Effector memory CD8-positive, alpha-beta T cell (primary cell): ENCODE measurements around the gene C16orf96.
A peak's percentile ranks its signal among the peaks of the same experiment; 100 is the strongest.

Experiments
- ATAC-seq: fragments of 150-1000 bp; cut with Tn5 transposase; replicated peaks from 2 replicates; pipeline ENCODE4 v1.10.0; 2021; ENCODE audit warnings: mild to moderate bottlenecking, moderate library complexity
- DNase-seq, 3 experiments: peaks; one replicate each; pipeline ENCODE4 v3.0.0; 2021
- H3K27ac Mint-ChIP-seq, 2 donors: one replicate each; pipeline ENCODE4 v1.8.0; 2022; ENCODE audit warnings: mild to moderate bottlenecking in 2 of 2, mixed read lengths in 2 of 2, moderate library complexity in 2 of 2
- H3K27me3 Mint-ChIP-seq, 2 donors: one replicate each; pipeline ENCODE4 v1.8.0; 2022; ENCODE audit warnings: mixed read lengths in 2 of 2
- H3K36me3 Mint-ChIP-seq: one replicate; pipeline ENCODE4 v1.8.0; 2022; ENCODE audit warnings: mild to moderate bottlenecking, moderate library complexity, mixed read lengths; ENCODE audit not compliant: insufficient read depth
- H3K4me1 Mint-ChIP-seq, 2 donors: one replicate each; pipeline ENCODE4 v1.8.0; 2022; ENCODE audit warnings: low read depth in 2 of 2, mixed read lengths in 2 of 2
- H3K4me3 Mint-ChIP-seq, 2 donors: one replicate each; pipeline ENCODE4 v1.8.0; 2022; ENCODE audit warnings: mild to moderate bottlenecking in 2 of 2, mixed read lengths in 2 of 2, moderate library complexity in 2 of 2
- H3K9me3 Mint-ChIP-seq, 2 donors: one replicate each; pipeline ENCODE4 v1.8.0; 2022; ENCODE audit warnings: mixed read lengths in 2 of 2

Gene C16orf96

DNA sequence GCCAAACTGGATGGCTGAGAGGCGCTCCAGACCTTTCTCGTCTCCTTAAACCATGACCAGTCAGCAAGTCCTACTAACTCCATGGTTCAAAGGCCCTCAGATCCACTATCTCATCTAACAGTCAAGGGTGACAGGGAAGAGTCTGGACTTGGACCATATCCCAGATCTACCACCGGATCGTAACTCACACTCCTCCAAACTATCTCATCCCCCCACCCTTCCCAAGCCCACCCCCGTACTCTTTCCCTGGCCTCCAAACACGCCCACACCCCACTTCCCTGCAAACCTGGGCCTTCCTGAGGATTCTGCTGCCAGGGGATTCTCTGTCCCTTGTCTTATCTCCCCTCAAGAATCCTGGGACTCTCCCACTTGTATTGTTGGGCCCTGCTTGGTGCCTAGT is 22.6 kb upstream of the C16orf96 start:
- Mint-ChIP-seq H3K27me3 (no peaks in the 10 kb centered on the region), H3K36me3 (peaks cover 14% of the 10 kb centered on the region), H3K27ac (no peak overlapping the region), H3K4me3 (no peak overlapping the region), H3K4me1 (peaks cover 38 to 45% of the 10 kb centered on the region in 2 donors), H3K9me3 (no peaks in the 10 kb centered on the region)
- ATAC-seq (no peak), DNase-seq (no peak)

DNA sequence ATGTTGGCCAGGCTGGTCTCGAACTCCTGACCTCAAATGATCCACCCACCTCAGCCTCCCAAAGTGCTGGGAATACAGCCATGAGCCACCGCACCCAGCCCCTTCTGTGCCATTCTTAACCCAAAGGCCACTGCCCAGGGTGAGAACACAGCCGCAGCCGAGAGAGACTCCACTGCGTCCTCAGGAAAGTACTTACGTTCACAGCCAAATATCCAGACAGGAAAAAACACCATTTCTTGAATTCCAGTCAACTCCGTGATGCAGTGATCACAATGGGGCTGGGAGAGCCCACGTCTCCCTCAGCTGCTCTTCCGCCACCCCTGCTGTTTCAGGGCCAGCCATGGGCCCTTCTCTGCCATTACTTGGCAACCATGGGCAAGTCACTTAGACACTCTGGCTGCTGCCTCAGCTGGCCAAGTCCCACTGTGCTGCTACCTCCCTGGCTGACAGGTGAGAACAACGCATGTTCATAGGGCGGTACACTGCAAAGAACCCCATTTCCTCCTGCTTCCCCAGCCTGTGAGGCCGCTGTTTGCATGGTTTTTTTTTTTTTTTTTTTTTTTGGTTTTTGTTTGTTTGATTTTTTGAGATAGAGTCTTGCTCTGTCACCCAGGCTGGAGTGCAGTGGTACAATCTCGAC is 21.9 kb upstream of the C16orf96 start:
- Mint-ChIP-seq H3K4me3 (peak overlapping the region; percentile 44 to 63), H3K9me3 (no peaks in the 10 kb centered on the region), H3K36me3 (peaks cover 17% of the 10 kb centered on the region), H3K4me1 (peaks cover 34 to 43% of the 10 kb centered on the region in 2 donors), H3K27me3 (no peaks in the 10 kb centered on the region), H3K27ac (peak overlapping the region; percentile 7 to 80)
- ATAC-seq, result peak; percentile 13
- no peak for DNase-seq

DNA sequence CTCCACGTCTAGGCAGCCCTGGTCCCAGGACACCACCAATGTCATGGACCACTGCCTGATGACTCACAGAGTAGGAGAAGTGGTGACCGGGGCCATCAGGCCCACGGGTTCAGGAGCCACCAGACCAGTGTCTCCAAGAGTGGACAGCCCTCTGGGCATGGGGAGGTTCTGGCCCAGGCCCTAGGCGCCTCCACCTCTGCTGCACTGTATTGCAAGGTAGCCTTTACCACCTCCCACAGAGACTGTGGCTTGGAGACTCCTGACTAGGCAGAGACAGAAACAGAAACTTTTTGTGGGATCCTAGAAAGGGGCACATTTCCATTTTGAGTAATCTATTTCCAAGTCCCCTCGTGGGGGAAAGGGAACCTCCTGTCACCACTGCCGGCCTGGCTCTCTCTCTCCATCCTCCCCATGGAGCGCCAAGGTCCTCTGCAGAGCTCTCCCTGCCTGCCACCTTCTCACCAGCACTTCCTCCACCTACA is 20.5 kb upstream of the C16orf96 start:
- DNase-seq (no peak), ATAC-seq (no peak)
- Mint-ChIP-seq H3K27me3 (no peaks in the 10 kb centered on the region), H3K4me1 (peaks cover 30 to 36% of the 10 kb centered on the region in 2 donors), H3K36me3 (peaks cover 20% of the 10 kb centered on the region), H3K27ac (peak overlapping the region; percentile 36 to 80), H3K4me3 (peak overlapping the region; percentile 44 to 63), H3K9me3 (peaks cover 0 to 6% of the 10 kb centered on the region in 2 donors)

DNA sequence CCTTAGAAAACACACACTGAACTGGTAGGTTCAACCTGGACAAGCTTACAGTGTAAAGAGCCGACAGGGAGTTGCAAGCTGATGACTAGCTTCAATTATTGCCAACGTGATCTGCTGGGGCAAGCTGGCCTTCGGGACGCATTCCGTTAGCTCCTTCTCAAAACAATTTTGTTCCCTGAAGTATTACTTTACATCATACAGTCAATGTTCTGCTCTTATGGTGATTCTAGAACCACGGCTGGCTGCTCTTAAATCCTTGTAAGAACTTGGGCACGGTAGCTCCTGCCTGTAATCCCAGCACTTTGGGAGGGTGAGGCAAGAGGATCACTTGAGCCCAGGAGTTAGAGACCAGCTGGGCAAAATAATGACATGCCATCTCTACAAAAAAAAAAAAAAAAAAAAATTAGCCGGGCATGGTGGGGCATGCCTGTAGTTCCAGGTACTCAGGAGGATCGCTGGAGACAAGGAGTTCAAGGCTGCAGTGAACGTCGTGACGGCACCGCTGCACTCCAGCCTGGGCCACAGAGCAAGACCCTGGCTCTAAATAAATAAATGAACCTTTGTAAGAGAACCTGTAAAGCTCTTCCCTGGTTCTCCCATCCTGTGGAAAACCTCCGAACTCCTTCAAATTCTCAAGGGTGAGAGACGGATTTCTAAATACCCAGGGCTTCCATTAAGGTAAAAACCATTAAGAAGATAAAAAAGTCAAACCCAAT is 19.6 kb upstream of the C16orf96 start:
- Mint-ChIP-seq H3K4me1 (peaks cover 30 to 36% of the 10 kb centered on the region in 2 donors), H3K27me3 (no peaks in the 10 kb centered on the region), H3K4me3 (peak overlapping the region; percentile 73 to 74), H3K27ac (peak overlapping the region; percentile 36 to 78), H3K9me3 (peaks cover 0 to 6% of the 10 kb centered on the region in 2 donors), H3K36me3 (peaks cover 20% of the 10 kb centered on the region)
- no peak for ATAC-seq
- DNase-seq, result no peak

DNA sequence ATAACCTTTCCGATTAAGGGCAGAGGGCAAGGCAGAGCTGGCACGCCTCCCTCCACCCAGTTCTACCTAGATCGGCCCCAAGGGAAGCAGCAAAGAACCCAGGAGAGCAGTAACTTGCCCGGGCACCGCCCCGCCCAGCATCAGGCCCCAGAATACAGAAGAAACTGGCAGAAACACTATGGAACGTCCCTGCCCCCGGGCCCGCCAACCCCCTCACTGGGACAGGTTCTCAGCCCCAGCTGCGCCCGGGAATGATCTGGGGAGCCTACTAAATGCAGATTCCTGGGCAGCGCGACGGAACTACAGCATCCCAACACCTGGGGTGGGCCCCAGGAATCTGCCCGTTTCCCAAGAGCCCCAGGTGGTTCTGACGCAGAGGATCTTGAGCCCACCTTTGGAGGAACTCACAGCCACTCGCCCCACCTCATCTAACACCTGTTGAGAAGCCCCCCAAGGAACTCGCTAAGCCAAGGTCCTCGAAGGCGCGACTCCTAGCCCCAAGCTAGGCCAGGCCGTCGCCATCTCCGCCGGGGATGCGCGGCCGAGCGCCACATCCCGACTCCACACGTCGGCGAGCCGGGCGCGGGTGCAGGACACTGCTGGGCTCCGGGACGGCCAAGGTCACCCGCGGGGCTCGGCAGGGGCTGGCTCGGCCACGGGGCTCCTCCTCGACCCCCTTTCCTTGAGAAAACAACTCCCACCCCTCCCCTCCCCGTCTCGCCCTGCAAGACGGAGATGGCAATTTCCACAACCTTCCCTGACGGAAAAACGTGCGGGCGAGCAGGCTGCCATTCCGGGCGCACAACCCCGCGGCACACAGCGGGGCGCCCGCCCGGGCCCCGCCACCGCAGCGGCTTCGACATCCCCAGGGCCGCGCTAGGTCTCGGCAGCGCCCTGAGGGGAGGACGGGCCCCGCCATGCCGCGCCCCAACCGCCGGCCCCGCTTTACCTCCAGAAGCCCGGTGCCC is 18.5 kb upstream of the C16orf96 start:
- H3K4me1 Mint-ChIP-seq, result peaks cover 29 to 32% of the 10 kb centered on the region in 2 donors
- peaks cover 0 to 6% of the 10 kb centered on the region in 2 donors for H3K9me3 Mint-ChIP-seq
- DNase-seq, result no peak
- peak overlapping the region; percentile 78 to 81 for H3K27ac Mint-ChIP-seq
- H3K27me3 Mint-ChIP-seq, result no peaks in the 10 kb centered on the region
- H3K36me3 Mint-ChIP-seq, result peaks cover 20% of the 10 kb centered on the region
- peak; percentile 59 for ATAC-seq
- peak overlapping the region; percentile 73 to 74 for H3K4me3 Mint-ChIP-seq

DNA sequence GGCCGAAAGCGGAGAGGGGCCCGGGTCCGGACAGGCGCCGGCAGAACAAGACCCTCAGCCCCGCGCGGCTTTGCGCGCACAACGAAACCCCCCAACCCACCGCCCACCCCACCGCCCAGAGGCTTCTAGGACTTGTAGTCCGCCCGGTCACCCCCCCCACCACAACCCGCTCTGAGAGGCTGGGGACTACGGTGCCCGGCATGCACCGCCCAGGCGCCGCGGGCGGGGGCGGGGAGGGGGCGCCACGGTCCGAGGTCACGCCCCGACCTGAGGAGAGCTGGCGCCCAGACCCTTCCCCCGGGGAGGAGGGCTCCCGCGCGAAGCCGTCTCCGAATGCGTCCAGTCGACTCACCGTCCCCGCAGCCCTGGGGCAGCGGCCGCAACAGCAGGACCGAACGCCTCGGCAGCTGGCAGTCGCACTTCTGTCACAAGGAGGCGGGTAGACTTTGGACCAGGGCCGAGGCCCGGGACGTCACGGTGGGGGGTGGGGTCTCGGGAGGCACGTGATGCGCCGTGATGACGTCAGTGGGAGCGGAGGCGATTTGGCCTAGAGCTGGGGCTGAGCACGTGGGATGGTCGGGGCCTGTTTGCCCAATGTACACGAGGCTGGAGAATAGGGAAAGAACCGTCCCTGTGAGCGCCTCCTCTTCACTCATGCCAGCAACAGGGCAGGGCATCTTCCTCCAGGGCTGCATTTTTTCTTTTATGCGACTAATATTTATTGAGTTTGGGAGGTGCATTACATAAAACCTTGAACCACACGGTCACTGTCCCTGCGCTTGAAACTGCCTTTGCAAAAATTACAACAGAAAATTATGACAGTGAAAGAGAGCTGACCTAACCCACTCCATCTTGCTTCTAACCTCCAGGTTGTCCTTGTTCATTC is 17.5 kb upstream of the C16orf96 start, which contains the start of gene CDIP1:
TSS of gene CDIP1 (minus strand) at position 424 of the 886 bp plus-strand sequence. CDS start 24,643 bp downstream, outside the sequence.
- ATAC-seq (peak; percentile 85), DNase-seq (peak; percentile 85 to 89 (median 88))
- Mint-ChIP-seq H3K36me3 (peaks cover 20% of the 10 kb centered on the region), H3K4me1 (peaks cover 29% of the 10 kb centered on the region in 2 donors), H3K4me3 (peak within 1 kb of the TSS; percentile 73 to 74), H3K27me3 (no peaks in the 10 kb centered on the region), H3K9me3 (peaks cover 0 to 6% of the 10 kb centered on the region in 2 donors), H3K27ac (peak within 1 kb of the TSS; percentile 81 to 89)

DNA sequence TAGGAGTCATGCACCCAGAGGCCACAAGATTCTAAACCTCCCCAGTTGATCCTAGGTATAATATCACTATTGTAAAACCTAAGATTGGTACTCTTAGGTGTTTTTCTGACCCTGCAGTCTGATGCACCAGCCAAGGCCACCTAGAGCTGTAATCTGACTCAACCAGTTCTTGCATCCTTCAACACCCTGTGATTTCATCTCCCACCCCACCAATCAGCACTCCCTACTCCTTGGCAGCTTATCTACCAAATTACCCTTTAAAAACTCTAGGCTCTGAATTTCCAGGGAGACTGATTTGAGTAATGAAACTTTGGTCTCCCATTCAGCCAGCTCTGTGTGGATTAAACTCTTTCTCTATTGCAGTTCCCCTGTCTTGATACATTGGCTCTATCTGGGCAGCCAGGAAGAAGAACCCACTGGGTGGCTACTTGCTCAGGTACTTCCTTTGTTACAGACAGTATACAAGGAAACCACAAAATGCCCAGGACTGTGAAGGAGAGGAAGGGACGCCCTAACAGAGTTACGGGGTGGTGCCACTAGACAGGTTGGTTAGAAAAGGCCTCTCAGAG is 16.3 kb upstream of the C16orf96 start:
- DNase-seq (no peak), ATAC-seq (no peak)
- Mint-ChIP-seq H3K36me3 (peaks cover 20% of the 10 kb centered on the region), H3K27ac (peak overlapping the region in 1 of 2 donors; percentile 5), H3K9me3 (peaks cover 0 to 6% of the 10 kb centered on the region in 2 donors), H3K4me1 (peaks cover 23 to 24% of the 10 kb centered on the region in 2 donors), H3K27me3 (no peaks in the 10 kb centered on the region), H3K4me3 (no peak overlapping the region)

DNA sequence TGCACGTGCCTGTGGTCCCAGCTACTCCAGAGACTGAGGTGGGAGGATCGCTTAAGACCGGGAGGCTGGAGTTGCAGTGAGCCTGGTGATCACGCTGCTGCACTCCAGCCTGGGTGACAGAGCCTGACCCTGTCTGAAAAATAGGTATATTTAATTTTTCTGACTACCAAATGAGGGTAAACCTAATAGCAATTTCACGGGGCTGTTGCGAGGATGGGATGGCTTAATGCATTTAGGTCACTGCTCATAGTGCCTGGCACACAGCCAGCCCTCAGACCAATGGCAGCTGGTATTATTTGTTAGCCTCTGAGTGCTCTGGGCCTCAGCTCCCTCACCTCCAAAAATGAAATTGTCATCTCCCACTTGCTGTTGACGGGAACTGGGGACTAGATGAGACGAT is 11.7 kb upstream of the C16orf96 start:
- Mint-ChIP-seq H3K4me3 (no peak overlapping the region), H3K9me3 (peaks cover 0 to 6% of the 10 kb centered on the region in 2 donors), H3K27ac (no peak overlapping the region), H3K36me3 (peaks cover 5% of the 10 kb centered on the region), H3K27me3 (no peaks in the 10 kb centered on the region), H3K4me1 (peaks cover 0 to 1% of the 10 kb centered on the region in 2 donors)
- DNase-seq (no peak), ATAC-seq (no peak)

DNA sequence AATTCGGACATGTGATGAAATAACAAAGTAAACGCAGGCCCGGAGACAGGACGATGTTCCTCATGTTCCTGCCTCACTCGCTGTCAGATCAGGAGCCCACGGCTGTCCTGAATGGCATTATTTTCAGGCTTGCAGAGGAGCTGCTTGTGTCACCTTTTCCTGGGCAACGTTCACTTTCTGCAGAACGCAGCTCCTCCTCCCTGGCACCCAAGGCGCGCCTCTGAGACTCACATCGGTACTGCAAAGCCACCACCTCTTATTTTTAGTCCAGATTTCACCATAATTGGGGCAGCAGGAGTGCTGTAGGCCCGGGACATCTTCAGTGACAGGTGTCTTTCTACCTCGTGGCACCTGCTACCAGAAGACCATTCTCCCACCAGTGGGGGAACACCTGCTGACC is 8.0 kb upstream of the C16orf96 start:
- ATAC-seq (no peak), DNase-seq (no peak)
- Mint-ChIP-seq H3K27ac (no peak overlapping the region), H3K27me3 (no peaks in the 10 kb centered on the region), H3K4me3 (peak overlapping the region in 1 of 2 donors; percentile 23), H3K36me3 (no peaks in the 10 kb centered on the region), H3K9me3 (no peaks in the 10 kb centered on the region), H3K4me1 (peaks cover 1 to 3% of the 10 kb centered on the region in 2 donors)

DNA sequence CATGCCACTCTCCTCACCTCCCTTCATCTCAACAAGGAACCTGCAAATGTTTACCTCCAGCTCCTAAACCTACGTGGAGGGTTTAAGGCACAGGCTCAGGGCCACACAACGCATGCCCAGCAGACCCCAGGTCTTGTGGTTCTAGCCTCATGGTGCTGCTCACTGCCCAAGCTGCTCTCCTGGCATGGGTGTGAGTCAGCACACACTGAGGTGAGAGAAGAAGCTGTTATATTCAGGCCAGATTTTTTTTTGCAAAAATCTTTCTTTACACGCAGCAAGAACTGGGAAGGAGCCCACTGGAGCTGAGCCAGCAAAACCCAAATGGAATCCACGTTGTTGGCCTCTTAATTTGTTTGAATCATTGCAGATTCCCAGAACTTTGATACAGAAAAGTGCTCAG is 5.5 kb upstream of the C16orf96 start:
- no peak overlapping the region for H3K4me3 Mint-ChIP-seq
- H3K9me3 Mint-ChIP-seq, result no peaks in the 10 kb centered on the region
- no peak overlapping the region for H3K27ac Mint-ChIP-seq
- H3K36me3 Mint-ChIP-seq, result no peaks in the 10 kb centered on the region
- ATAC-seq (no peak), DNase-seq (no peak)
- H3K27me3 Mint-ChIP-seq, result peaks cover 0 to 8% of the 10 kb centered on the region in 2 donors
- peaks cover 1 to 3% of the 10 kb centered on the region in 2 donors for H3K4me1 Mint-ChIP-seq

DNA sequence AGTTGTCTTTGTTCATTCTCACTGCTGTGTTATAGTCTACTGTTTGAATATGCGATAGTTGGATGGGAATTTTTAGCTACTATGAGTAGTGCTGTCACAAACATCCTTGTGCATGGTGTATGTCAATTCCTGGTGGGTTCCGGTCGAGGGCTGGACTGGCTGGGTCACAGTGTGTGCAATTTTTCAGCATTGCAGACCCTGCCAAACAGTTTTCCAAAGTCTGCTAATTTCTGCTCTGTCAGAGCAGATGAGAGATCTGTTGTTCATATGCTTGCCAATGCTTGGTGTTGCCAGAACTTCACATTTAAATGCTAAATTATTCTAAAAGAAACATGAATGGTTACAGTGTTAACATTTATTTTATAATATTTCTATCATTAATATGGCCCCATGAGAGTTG is 3.6 kb upstream of the C16orf96 start:
- DNase-seq (no peak), ATAC-seq (no peak)
- no peak overlapping the region for H3K4me3 Mint-ChIP-seq
- H3K36me3 Mint-ChIP-seq, result no peaks in the 10 kb centered on the region
- H3K27ac Mint-ChIP-seq, result no peak overlapping the region
- H3K4me1 Mint-ChIP-seq, result peaks cover 1 to 3% of the 10 kb centered on the region in 2 donors
- peaks cover 6 to 27% of the 10 kb centered on the region in 2 donors for H3K27me3 Mint-ChIP-seq
- H3K9me3 Mint-ChIP-seq, result no peaks in the 10 kb centered on the region

DNA sequence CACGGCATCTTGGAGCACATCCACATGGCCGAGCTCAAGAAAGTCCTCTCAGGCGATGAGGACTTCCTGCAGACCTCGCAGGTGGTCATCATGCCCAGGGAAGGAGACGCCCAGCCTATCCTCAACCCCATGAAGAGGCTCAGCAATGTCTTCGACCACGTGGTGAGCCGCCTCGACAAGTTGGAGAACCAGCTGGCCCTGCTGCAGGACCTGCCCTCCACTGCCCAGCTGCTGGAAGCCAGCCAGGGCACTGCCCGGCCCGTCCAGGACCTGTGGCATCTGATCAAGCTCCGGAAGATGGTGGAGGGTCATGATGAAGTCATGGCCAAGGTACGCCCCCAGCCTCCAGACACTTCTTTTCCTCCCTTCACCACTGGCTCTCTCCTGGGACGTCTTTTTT is 440 bp downstream of the C16orf96 start:
- no peak for DNase-seq
- H3K4me3 Mint-ChIP-seq, result no peak overlapping the region
- ATAC-seq, result no peak
- peaks cover 6 to 33% of the 10 kb centered on the region in 2 donors for H3K27me3 Mint-ChIP-seq
- H3K36me3 Mint-ChIP-seq, result no peaks in the 10 kb centered on the region
- no peaks in the 10 kb centered on the region for H3K4me1 Mint-ChIP-seq
- no peaks in the 10 kb centered on the region for H3K9me3 Mint-ChIP-seq
- no peak overlapping the region for H3K27ac Mint-ChIP-seq
